HL-60 (cell line): ENCODE data around the gene CASP6.

Source experiments
- CTCF ChIP-seq: IDR thresholded peaks from one replicate; pipeline ENCODE4 v1.5.1; 2011; ENCODE audit warnings: low read length, control low read depth, inconsistent platforms; ENCODE audit not compliant: insufficient read depth
- POLR2AphosphoS5 ChIP-seq: IDR thresholded peaks from 2 replicates; pipeline ENCODE4 v1.6.1; 2012; ENCODE audit warnings: low read depth

GRCh38 chr4:109722357-109722756, 19.1 kb upstream of the CASP6 start:
- TF ChIP-seq CTCF (no peak), POLR2AphosphoS5 (no peak)
